ENCODE results near the gene ST3GAL4. TPM values are rescaled to one million over a fixed set of nuclear protein-coding genes. Genes with fewer than 3 reads are reported as not detected.
"Not testable (repeated sequence)": the region's sequence is repeated elsewhere in the genome, so short reads cannot be mapped to it uniquely, and the experiment has no call there.

Gene ST3GAL4
- total RNA-seq, 1 experiment from 2014 or later, result 13.6 TPM

GRCh38 chr11:126395784-126396183, 40.3 kb downstream of the ST3GAL4 start:
- H2BK5ac ChIP-seq (ENCODE audit: insufficient read length, low read length); H4K91ac ChIP-seq (ENCODE audit: insufficient read length, low read depth, low read length); H3K23me2 ChIP-seq (ENCODE audit: insufficient read length, low read depth, low read length, poor library complexity, severe bottlenecking); H3K79me1 ChIP-seq (ENCODE audit: insufficient read depth, low read depth, low read length, poor library complexity, severe bottlenecking); H3K27me3 Mint-ChIP-seq (ENCODE audit: low read depth); H4K20me1 ChIP-seq (ENCODE audit: control insufficient read depth, insufficient read depth, insufficient read length); H2AFZ ChIP-seq (ENCODE audit: low read length); H3K56ac ChIP-seq (ENCODE audit: insufficient read length, low read depth, low read length); H2BK20ac ChIP-seq (ENCODE audit: low read depth, low read length, poor library complexity, severe bottlenecking); H2AK5ac ChIP-seq (ENCODE audit: insufficient read length, low read length); H4K8ac ChIP-seq (replicated peaks; ENCODE audit: insufficient read length, low read depth, low read length); H3K36me3 Mint-ChIP-seq (ENCODE audit: insufficient read depth in 1 of 3, low read depth in 3 of 3); H3K23ac ChIP-seq (ENCODE audit: insufficient read length, low read depth, low read length); H3K14ac ChIP-seq (ENCODE audit: insufficient read depth, low read length); H3K27ac ChIP-seq (ENCODE audit: insufficient read length, low read depth, low read length); H3K27me3 ChIP-seq (ENCODE audit: insufficient read depth, low read length); H3K9me3 ChIP-seq (ENCODE audit: control insufficient read depth, low read depth, low read length); H3K4me3 Mint-ChIP-seq; DNase-seq; H2BK15ac ChIP-seq (ENCODE audit: low read depth, low read length); H3K18ac ChIP-seq (ENCODE audit: insufficient read length, low read depth, low read length); H3T11ph ChIP-seq (ENCODE audit: low read length); H3K9me3 Mint-ChIP-seq; H3K4me2 ChIP-seq (ENCODE audit: insufficient read depth, insufficient read length, low read length); H3K4me1 ChIP-seq (ENCODE audit: insufficient read depth, low read length); H4K5ac ChIP-seq (ENCODE audit: insufficient read length, low read depth, low read length); H3K9ac ChIP-seq (ENCODE audit: extremely low read depth, insufficient read length, low read length); H3K79me2 ChIP-seq (ENCODE audit: insufficient read depth, low read length); H3K4ac ChIP-seq (ENCODE audit: low read depth, low read length); H2BK120ac ChIP-seq (ENCODE audit: low read depth, low read length, poor library complexity, severe bottlenecking); H2BK12ac ChIP-seq (ENCODE audit: insufficient read length, low read depth, low read length): not testable (repeated sequence)
- WGBS (ENCODE audit: extremely low coverage, insufficient read length, low lambda C conversion rate), result no CpG with 5 or more reads among the region's 13 CpGs
- peaks cover 13 to 17% of the 10 kb centered on the region in 2 experiments for H3K4me1 Mint-ChIP-seq
- H3K27ac Mint-ChIP-seq, result 0 out of 7 replicates have a peak overlapping the region, but pooled peaks of 1 of the 3 experiments have one; percentile 27

- not testable (repeated sequence) for H3K4ac ChIP-seq (ENCODE audit: low read depth, low read length); H3K79me2 ChIP-seq (ENCODE audit: insufficient read depth, low read length); H3K27ac ChIP-seq (ENCODE audit: insufficient read length, low read depth, low read length); H3K56ac ChIP-seq (ENCODE audit: insufficient read length, low read depth, low read length); H2BK15ac ChIP-seq (ENCODE audit: low read depth, low read length); H3K27ac Mint-ChIP-seq; H3K18ac ChIP-seq (ENCODE audit: insufficient read length, low read depth, low read length); H3K23ac ChIP-seq (ENCODE audit: insufficient read length, low read depth, low read length); H2BK20ac ChIP-seq (ENCODE audit: low read depth, low read length, poor library complexity, severe bottlenecking); H2BK5ac ChIP-seq (ENCODE audit: insufficient read length, low read length); H3K14ac ChIP-seq (ENCODE audit: insufficient read depth, low read length); H3K4me2 ChIP-seq (ENCODE audit: insufficient read depth, insufficient read length, low read length); H3T11ph ChIP-seq (ENCODE audit: low read length); H3K9ac ChIP-seq (ENCODE audit: extremely low read depth, insufficient read length, low read length); H4K20me1 ChIP-seq (ENCODE audit: control insufficient read depth, insufficient read depth, insufficient read length); DNase-seq; H3K9me3 Mint-ChIP-seq; H4K91ac ChIP-seq (ENCODE audit: insufficient read length, low read depth, low read length); H3K4me1 ChIP-seq (ENCODE audit: insufficient read depth, low read length); H3K4me3 Mint-ChIP-seq; H3K36me3 Mint-ChIP-seq (ENCODE audit: insufficient read depth in 1 of 3, low read depth in 3 of 3); H2BK120ac ChIP-seq (ENCODE audit: low read depth, low read length, poor library complexity, severe bottlenecking); H3K79me1 ChIP-seq (ENCODE audit: insufficient read depth, low read depth, low read length, poor library complexity, severe bottlenecking); H2AK5ac ChIP-seq (ENCODE audit: insufficient read length, low read length); H4K8ac ChIP-seq (replicated peaks; ENCODE audit: insufficient read length, low read depth, low read length); H3K27me3 Mint-ChIP-seq (ENCODE audit: low read depth); H2AFZ ChIP-seq (ENCODE audit: low read length); H2BK12ac ChIP-seq (ENCODE audit: insufficient read length, low read depth, low read length); H4K5ac ChIP-seq (ENCODE audit: insufficient read length, low read depth, low read length); H3K23me2 ChIP-seq (ENCODE audit: insufficient read length, low read depth, low read length, poor library complexity, severe bottlenecking); H3K27me3 ChIP-seq (ENCODE audit: insufficient read depth, low read length); H3K9me3 ChIP-seq (ENCODE audit: control insufficient read depth, low read depth, low read length)
- WGBS (ENCODE audit: extremely low coverage, insufficient read length, low lambda C conversion rate), result no CpG with 5 or more reads among the region's 15 CpGs
- H3K4me1 Mint-ChIP-seq, result peaks cover 11 to 15% of the 10 kb centered on the region in 2 experiments
These were observed 40.8 kb downstream of the ST3GAL4 start for GRCh38 chr11:126396266-126396665.

Data from H9 (cell line).